Hepatocyte (in vitro differentiated cells): ENCODE results near the gene MOG. TPM values are rescaled to one million over a fixed set of nuclear protein-coding genes. Genes with fewer than 3 reads are reported as not detected.

Experiments used
- DNase-seq: peaks from one replicate; pipeline ENCODE4 v3.0.0-alpha.2; 2016; ENCODE audit warnings: low spot score
- H2AFZ ChIP-seq: fragments of 200-600 bp; sonication (generic); 2 replicates; pipeline ENCODE4 v1.6.0; 2016; ENCODE audit warnings: antibody characterized with exemption, mild to moderate bottlenecking
- H3K27ac ChIP-seq: fragments of 200-600 bp; sonication (generic); 2 replicates; pipeline ENCODE4 v1.5.1; 2016; ENCODE audit warnings: mild to moderate bottlenecking
- H3K27me3 ChIP-seq: fragments of 200-600 bp; sonication (generic); 2 replicates; pipeline ENCODE4 v1.6.1; 2016
- H3K36me3 ChIP-seq: fragments of 200-600 bp; sonication (generic); replicated peaks from 2 replicates; pipeline ENCODE4 v1.5.1; 2016; ENCODE audit warnings: low read depth; ENCODE audit not compliant: insufficient read depth
- H3K4me1 ChIP-seq: fragments of 200-600 bp; sonication (generic); 2 replicates; pipeline ENCODE4 v1.5.1; 2016; ENCODE audit warnings: mild to moderate bottlenecking, moderate library complexity; ENCODE audit not compliant: insufficient read depth
- H3K4me2 ChIP-seq: fragments of 200-600 bp; sonication (generic); 2 replicates; pipeline ENCODE4 v1.6.0; 2016
- H3K4me3 ChIP-seq: fragments of 200-600 bp; sonication (generic); 2 replicates; pipeline ENCODE4 v1.5.1; 2016; ENCODE audit warnings: mild to moderate bottlenecking
- H3K79me2 ChIP-seq: fragments of 200-600 bp; sonication (generic); 2 replicates; pipeline ENCODE4 v1.6.0; 2017; ENCODE audit warnings: mild to moderate bottlenecking
- H3K9me2 ChIP-seq: fragments of 200-600 bp; sonication (generic); replicated peaks from 2 replicates; pipeline ENCODE4 v1.6.0; 2017; ENCODE audit warnings: mild to moderate bottlenecking; ENCODE audit not compliant: insufficient read depth
- H3K9me3 ChIP-seq: fragments of 200-600 bp; sonication (generic); 2 replicates; pipeline ENCODE4 v1.5.1; 2016; ENCODE audit warnings: low read depth, mild to moderate bottlenecking
- H4K20me1 ChIP-seq: fragments of 200-600 bp; sonication (generic); 2 replicates; pipeline ENCODE4 v1.6.0; 2016; ENCODE audit warnings: mild to moderate bottlenecking; ENCODE audit not compliant: insufficient read depth, poor library complexity, severe bottlenecking
- CTCF ChIP-seq: fragments of 200-600 bp; sonication (generic); IDR thresholded peaks from 2 replicates; pipeline ENCODE4 v1.5.1; 2016; ENCODE audit warnings: antibody characterized with exemption, mild to moderate bottlenecking; ENCODE audit not compliant: poor library complexity
- EZH2 ChIP-seq: fragments of 200-600 bp; sonication (generic); IDR thresholded peaks from 2 replicates; pipeline ENCODE4 v1.6.1; 2016; ENCODE audit warnings: antibody characterized with exemption, mild to moderate bottlenecking, borderline replicate concordance
- EZH2phosphoT487 ChIP-seq: fragments of 200-600 bp; sonication (generic); IDR thresholded peaks from one replicate; pipeline ENCODE4 v1.6.1; 2018; ENCODE audit warnings: antibody characterized with exemption, mild to moderate bottlenecking, low read depth, moderate library complexity; ENCODE audit not compliant: unreplicated experiment, severe bottlenecking
- WGBS: methylation state at CpG from one replicate; pipeline ENCODE4 v1.1.6; 2016; ENCODE audit warnings: low lambda C conversion rate; ENCODE audit errors: missing lambda C conversion rate; 5-methylcytosine and 5-hydroxymethylcytosine counted together
- polyA plus RNA-seq: library from polyadenylated mRNA; unstranded; fragments of >200 nt; fragmentation: Nextera tagmentation; extraction: Ambion mirVana; gene quantifications from 2 replicates; pipeline ENCODE4 v1.2.1, GENCODE V29; 2016
- total RNA-seq: library from RNA; depleted of rRNA; stranded (reverse); fragments of >200 nt; gene quantifications from 2 replicates; pipeline ENCODE4 v1.2.3, GENCODE V29; 2014

Gene MOG
- total and polyA plus RNA-seq, 2 experiments from 2014 or later: not detected

- 84% methylated on average over 8 of the region's 8 CpGs for WGBS
These were observed 24.9 kb downstream of the MOG start for GRCh38 chr6:29681811-29682210.

GRCh38 chr6:29685718-29686326 lies 28.9 kb downstream of the MOG start:
- no peaks in the 10 kb centered on the region for H4K20me1 ChIP-seq
- DNase-seq: no peak
- no peak overlapping the region for H3K27ac ChIP-seq
- no peaks in the 10 kb centered on the region for H3K9me3 ChIP-seq
- H2AFZ ChIP-seq: no peak overlapping the region
- H3K27me3 ChIP-seq: no peaks in the 10 kb centered on the region
- 61% methylated on average over 15 of the region's 15 CpGs for WGBS
- no peak overlapping the region for H3K4me3 ChIP-seq
- no peaks in the 10 kb centered on the region for H3K79me2 ChIP-seq
- no peaks in the 10 kb centered on the region for H3K36me3 ChIP-seq
- TF ChIP-seq CTCF (no peak), EZH2 (no peak), EZH2phosphoT487 (no peak)
- H3K4me1 ChIP-seq: no peaks in the 10 kb centered on the region
- no peaks in the 10 kb centered on the region for H3K9me2 ChIP-seq
- H3K4me2 ChIP-seq: no peak overlapping the region

More at GRCh38 chr6:29681811-29682210, 24.9 kb downstream of the MOG start:
- Histone ChIP-seq H3K9me3 (no peaks in the 10 kb centered on the region), H3K79me2 (no peaks in the 10 kb centered on the region), H3K4me1 (no peaks in the 10 kb centered on the region), H3K4me2 (no peak overlapping the region), H2AFZ (no peak overlapping the region), H3K9me2 (no peaks in the 10 kb centered on the region), H3K27ac (no peak overlapping the region), H3K27me3 (no peaks in the 10 kb centered on the region), H3K36me3 (no peaks in the 10 kb centered on the region), H4K20me1 (no peaks in the 10 kb centered on the region), H3K4me3 (no peak overlapping the region)
- no peak for DNase-seq
- TF ChIP-seq CTCF: no peak
- no peak for TF ChIP-seq EZH2
- no peak for TF ChIP-seq EZH2phosphoT487

- H3K36me3 ChIP-seq: no peaks in the 10 kb centered on the region
- no peaks in the 10 kb centered on the region for H3K9me2 ChIP-seq
- H3K4me3 ChIP-seq: no peak overlapping the region
- WGBS: 70% methylated on average over 3 of the region's 3 CpGs
- H3K4me1 ChIP-seq: no peaks in the 10 kb centered on the region
- no peaks in the 10 kb centered on the region for H3K9me3 ChIP-seq
- H3K4me2 ChIP-seq: no peak overlapping the region
- TF ChIP-seq CTCF (no peak), EZH2 (no peak), EZH2phosphoT487 (no peak)
- H4K20me1 ChIP-seq: no peaks in the 10 kb centered on the region
- no peaks in the 10 kb centered on the region for H3K27me3 ChIP-seq
- no peak overlapping the region for H3K27ac ChIP-seq
- no peaks in the 10 kb centered on the region for H3K79me2 ChIP-seq
- no peak for DNase-seq
- H2AFZ ChIP-seq: no peak overlapping the region
These were observed 37.7 kb downstream of the MOG start for GRCh38 chr6:29694637-29695036.
